CD4-positive, alpha-beta T cell (primary cell): ENCODE data around the gene DNAJC4. TPM values are rescaled to one million over a fixed set of nuclear protein-coding genes. Genes with fewer than 3 reads are reported as not detected.
A peak's percentile ranks its signal among the peaks of the same experiment; 100 is the strongest.

Source experiments
- ATAC-seq: fragments of 200-7000 bp; cut with Tn5 transposase; one replicate; pipeline ENCODE4 v1.10.0; 2022; ENCODE audit warnings: mild to moderate bottlenecking; ENCODE audit not compliant: poor library complexity
- CTCF ChIA-PET: fragments of 350-600 bp; sonication (Branson Sonifier 250); formaldehyde crosslinking; loops from one replicate; lab custom pipeline; 2021; ENCODE audit warnings: antibody characterized with exemption, inconsistent platforms; lab: Charles Lee
- POLR2A ChIA-PET: fragments of 350-600 bp; sonication (Branson Sonifier 250); formaldehyde crosslinking; loops from one replicate; lab custom pipeline; 2021; ENCODE audit warnings: antibody characterized with exemption, inconsistent platforms; lab: Charles Lee
- DNase-seq, 14 experiments: peaks; one replicate each; pipeline ENCODE4 v3.0.0-alpha.2; 2013 to 2020; ENCODE audit warnings: mixed read lengths in 2 of 14
- H3K27ac ChIP-seq, 2 donors: one replicate each; pipeline versions ENCODE4 v1.5.1 to v1.7.0; 2013; ENCODE audit warnings: low read length in 2 of 2, low read depth in 1 of 2, mild to moderate bottlenecking in 1 of 2
- H3K27me3 ChIP-seq, 2 experiments: 1 replicate in 1 of 2; 2 replicates in 1 of 2; pipeline versions ENCODE4 v1.6.1 to v1.7.0; 2013; ENCODE audit warnings: low read length in 2 of 2, control low read depth in 1 of 2, mild to moderate bottlenecking in 1 of 2, moderate library complexity in 1 of 2; ENCODE audit not compliant: insufficient read depth in 2 of 2, control insufficient read depth in 1 of 2
- H3K36me3 ChIP-seq: one replicate; pipeline ENCODE4 v1.6.1; 2013; ENCODE audit warnings: low read length, control low read depth; ENCODE audit not compliant: insufficient read depth
- H3K4me1 ChIP-seq: one replicate; pipeline ENCODE4 v1.6.1; 2013; ENCODE audit warnings: low read length, control low read depth; ENCODE audit not compliant: insufficient read depth
- H3K4me3 ChIP-seq: one replicate; pipeline ENCODE4 v1.5.1; 2013; ENCODE audit warnings: mild to moderate bottlenecking, low read length, moderate library complexity
- H3K9me3 ChIP-seq, 2 experiments: 1 replicate in 1 of 2; 2 replicates in 1 of 2; pipeline versions ENCODE4 v1.6.1 to v1.7.0; 2013; ENCODE audit warnings: low read length in 2 of 2, mild to moderate bottlenecking in 2 of 2, control low read depth in 1 of 2, moderate library complexity in 1 of 2; ENCODE audit not compliant: control insufficient read depth in 1 of 2, insufficient read depth in 1 of 2
- H3K27ac Mint-ChIP-seq: one replicate; pipeline ENCODE4 v1.8.0; 2020; ENCODE audit warnings: mixed read lengths
- H3K27me3 Mint-ChIP-seq: one replicate; pipeline ENCODE4 v1.8.0; 2021; ENCODE audit warnings: mixed read lengths
- H3K36me3 Mint-ChIP-seq: one replicate; pipeline ENCODE4 v1.8.0; 2021; ENCODE audit warnings: low read depth, mixed read lengths
- H3K4me1 Mint-ChIP-seq: one replicate; pipeline ENCODE4 v1.8.0; 2021; ENCODE audit warnings: low read depth, mixed read lengths
- H3K4me3 Mint-ChIP-seq: one replicate; pipeline ENCODE4 v1.8.0; 2020; ENCODE audit warnings: mild to moderate bottlenecking, mixed read lengths
- H3K9me3 Mint-ChIP-seq: one replicate; pipeline ENCODE4 v1.8.0; 2020; ENCODE audit warnings: mixed read lengths
- CTCF ChIP-seq: fragments of 200-600 bp; IDR thresholded peaks from one replicate; pipeline ENCODE4 v1.8.0; 2022; ENCODE audit warnings: antibody characterized with exemption, mild to moderate bottlenecking
- intact Hi-C, 2 experiments: fragments of 100-400 bp; cut with DNase I in 1 of 2; cut with micrococcal nuclease in 1 of 2; formaldehyde crosslinking; loops; one replicate each; pipeline versions ENCODE4 v1.15.1 to v1.9.0; 2023 to 2025; cut with DNase I, micrococcal nuclease
- polyA plus RNA-seq, 2 donors: library from polyadenylated mRNA; unstranded; fragments of 120-200 nt; gene quantifications; one replicate each; pipeline ENCODE4 v1.2.1, GENCODE V29; 2013
- total RNA-seq, 174 experiments: library from RNA in 2 of 174; stranded (reverse) in 2 of 174; gene quantifications; one replicate each; pipeline ENCODE4 v1.2.3 and lab custom pipeline; 2021 to 2026

DNAJC4 gene
- total RNA-seq (10 to 100 TPM; 35.9 to 37.9 TPM), total RNA-seq (lab: John Stamatoyannopoulos, UW) (3.4 to 40.7 (median 14.4) reads per million in 172 experiments)
- 39.5 TPM for polyA plus RNA-seq (2013, experiment 1 of 2)
- 53.5 TPM for polyA plus RNA-seq (2013, experiment 2 of 2)

GRCh38 chr11:64230171-64230984, at the start of gene DNAJC4:
TSS of gene DNAJC4 (plus strand) at chr11:64230548. CDS start at chr11:64230855, 307 bp downstream.
- Mint-ChIP-seq H3K9me3 (no peaks in the 10 kb centered on the region), H3K4me1 (peaks cover 62% of the 10 kb centered on the region), H3K27me3 (no peaks in the 10 kb centered on the region), H3K36me3 (peaks cover 3% of the 10 kb centered on the region), H3K4me3 (peak within 1 kb of the TSS; percentile 95), H3K27ac (peak within 1 kb of the TSS; percentile 94)
- Histone ChIP-seq H3K27ac (peak within 1 kb of the TSS; percentile 82 to 91), H3K9me3 (no peaks in the 10 kb centered on the region), H3K27me3 (no peaks in the 10 kb centered on the region), H3K36me3 (peaks cover 3% of the 10 kb centered on the region), H3K4me3 (peak within 1 kb of the TSS; percentile 91), H3K4me1 (peaks cover 79% of the 10 kb centered on the region)
- intact Hi-C loops: loop anchor here (1.0 to 5.0 kb wide), 3 partner anchors 11 to 43 kb away; partner anchors contain the start of genes FKBP2 (in 2 of the 2) and STIP1 (in 1 of the 2)
- ChIA-PET CTCF (interaction anchor here (0.9 kb wide), 2 partner anchors 24 to 88 kb away, joined by 3 read pairs; partner anchors contain the start of genes FERMT3 and PRDX5), POLR2A (interaction anchor here (0.6 to 4.6 kb wide), 9 partner anchors 9 to 564 kb away, joined by 3 to 31 read pairs (median 7); partner anchors contain the start of genes FERMT3, FKBP2, PRDX5 and STIP1)
- ATAC-seq: peak; percentile 54
- DNase-seq: peak; percentile 71 to 93 (median 82)
- no peak for TF ChIP-seq CTCF

DNA sequence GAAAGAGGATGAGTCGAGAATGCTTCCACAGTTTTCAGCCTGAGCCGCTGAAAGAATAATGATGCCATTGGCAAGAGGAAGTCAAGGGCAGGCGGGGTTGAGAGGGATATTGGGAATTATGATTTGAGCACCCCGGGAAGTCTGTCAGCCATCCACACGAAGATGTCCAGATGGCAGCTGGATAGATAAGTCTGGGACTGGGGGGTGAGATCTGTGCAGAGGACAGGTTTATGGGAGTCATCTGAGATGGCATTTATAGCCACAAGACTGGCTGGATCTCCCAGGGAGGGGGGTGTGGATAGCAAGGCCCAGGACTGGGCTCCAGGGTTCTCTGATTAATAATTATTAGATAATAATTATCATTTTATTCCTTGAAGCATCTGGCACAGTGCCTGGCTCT, 49.5 kb upstream of the DNAJC4 start:
- Histone ChIP-seq H3K27ac (no peak overlapping the region), H3K36me3 (no peaks in the 10 kb centered on the region), H3K4me3 (no peak overlapping the region), H3K27me3 (no peaks in the 10 kb centered on the region), H3K9me3 (no peaks in the 10 kb centered on the region), H3K4me1 (peaks cover 40% of the 10 kb centered on the region)
- Mint-ChIP-seq H3K27ac (no peak overlapping the region), H3K4me1 (peaks cover 36% of the 10 kb centered on the region), H3K36me3 (peaks cover 4% of the 10 kb centered on the region), H3K4me3 (no peak overlapping the region), H3K9me3 (no peaks in the 10 kb centered on the region), H3K27me3 (no peaks in the 10 kb centered on the region)
- no peak for TF ChIP-seq CTCF
- CTCF ChIA-PET: no interaction called here
- POLR2A ChIA-PET: interaction anchor here (1.1 kb wide), 1 partner anchor 24 kb away, joined by 3 read pairs; no protein-coding TSS in a partner anchor
- no peak for ATAC-seq
- intact Hi-C loops: no loop called here
- no peak for DNase-seq

- no peaks in the 10 kb centered on the region for H3K9me3 ChIP-seq
- ChIA-PET POLR2A (interaction anchor here (1.1 kb wide), 1 partner anchor 23 kb away, joined by 3 read pairs; no protein-coding TSS in a partner anchor), CTCF (no interaction called here)
- H3K4me1 ChIP-seq: peaks cover 37% of the 10 kb centered on the region
- Mint-ChIP-seq H3K4me3 (peak overlapping the region; percentile 30), H3K9me3 (no peaks in the 10 kb centered on the region), H3K27ac (no peak overlapping the region), H3K36me3 (peaks cover 7% of the 10 kb centered on the region), H3K27me3 (no peaks in the 10 kb centered on the region), H3K4me1 (peaks cover 39% of the 10 kb centered on the region)
- intact Hi-C loops: no loop called here
- ATAC-seq (no peak), DNase-seq (peak in 8 of 14 experiments; percentile 14 to 70 (median 31))
- no peak overlapping the region for H3K4me3 ChIP-seq
- H3K27ac ChIP-seq: no peak overlapping the region
- no peaks in the 10 kb centered on the region for H3K36me3 ChIP-seq
- no peaks in the 10 kb centered on the region for H3K27me3 ChIP-seq
- no peak for TF ChIP-seq CTCF
Measured at GRCh38 chr11:64181506-64182411, 48.6 kb upstream of the DNAJC4 start.
